Measurements from ENCODE around the gene SUGCT. TPM values are rescaled to one million over a fixed set of nuclear protein-coding genes. Genes with fewer than 3 reads are reported as not detected.
A peak's percentile ranks its signal among the peaks of the same experiment; 100 is the strongest.

Gene SUGCT
- total RNA-seq, 3 donors from 2014 or later (not counting 1 experiment from before 2014, with no cell fraction given): 0.40 to 0.59 TPM; not detected in 1

GRCh38 chr7:40327113-40327512 lies 192.3 kb downstream of the SUGCT start:
- Mint-ChIP-seq H3K9me3 (no peaks in the 10 kb centered on the region), H3K27ac (no peak overlapping the region), H3K36me3 (no peaks in the 10 kb centered on the region), H3K4me1 (no peaks in the 10 kb centered on the region), H3K27me3 (ENCODE audit: low read depth in 2 of 2) (no peaks in the 10 kb centered on the region), H3K4me3 (no peak overlapping the region)
- Histone ChIP-seq H3K9me3 (ENCODE audit: control insufficient read depth, insufficient read depth, low read length) (no peaks in the 10 kb centered on the region), H3K36me3 (ENCODE audit: control insufficient read depth, insufficient read depth, low read length) (no peaks in the 10 kb centered on the region), H3K4me1 (ENCODE audit: control insufficient read depth, insufficient read depth, low read length) (no peaks in the 10 kb centered on the region), H3K4me3 (ENCODE audit: low read length) (no peak overlapping the region), H3K27me3 (ENCODE audit: control insufficient read depth, insufficient read depth, low read length) (no peaks in the 10 kb centered on the region), H3K27ac (ENCODE audit: low read length) (no peak overlapping the region)
- no peak for ATAC-seq
- no peak for DNase-seq
- TF ChIP-seq CTCF (IDR thresholded peaks at IDR 0.05): no peak
- 79% methylated on average over 2 of the region's 2 CpGs for WGBS (ENCODE audit: insufficient coverage)
- intact Hi-C loops (cut with micrococcal nuclease): no loop called here

GRCh38 chr7:40327873-40328272 lies 193.1 kb downstream of the SUGCT start:
- no peak for TF ChIP-seq CTCF (IDR thresholded peaks at IDR 0.05)
- ATAC-seq: no peak
- H3K27ac Mint-ChIP-seq: no peak overlapping the region
- no peak overlapping the region for H3K27ac ChIP-seq (ENCODE audit: low read length)
- H3K27me3 Mint-ChIP-seq (ENCODE audit: low read depth in 2 of 2): peaks cover 0 to 3% of the 10 kb centered on the region in 2 donors
- DNase-seq: no peak
- intact Hi-C loops (cut with micrococcal nuclease): no loop called here
- no peaks in the 10 kb centered on the region for H3K27me3 ChIP-seq (ENCODE audit: control insufficient read depth, insufficient read depth, low read length)
- H3K4me3 Mint-ChIP-seq: no peak overlapping the region
- H3K4me1 Mint-ChIP-seq: no peaks in the 10 kb centered on the region
- H3K9me3 ChIP-seq (ENCODE audit: control insufficient read depth, insufficient read depth, low read length): no peaks in the 10 kb centered on the region
- no peaks in the 10 kb centered on the region for H3K4me1 ChIP-seq (ENCODE audit: control insufficient read depth, insufficient read depth, low read length)
- no peaks in the 10 kb centered on the region for H3K9me3 Mint-ChIP-seq
- no peak overlapping the region for H3K4me3 ChIP-seq (ENCODE audit: low read length)
- H3K36me3 Mint-ChIP-seq: no peaks in the 10 kb centered on the region
- no peaks in the 10 kb centered on the region for H3K36me3 ChIP-seq (ENCODE audit: control insufficient read depth, insufficient read depth, low read length)

GRCh38 chr7:40329601-40330153 lies 194.9 kb downstream of the SUGCT start:
- intact Hi-C loops (cut with micrococcal nuclease): no loop called here
- Mint-ChIP-seq H3K4me3 (no peak overlapping the region), H3K27ac (no peak overlapping the region), H3K9me3 (no peaks in the 10 kb centered on the region), H3K27me3 (ENCODE audit: low read depth in 2 of 2) (peaks cover 0 to 3% of the 10 kb centered on the region in 2 donors), H3K4me1 (no peaks in the 10 kb centered on the region), H3K36me3 (no peaks in the 10 kb centered on the region)
- Histone ChIP-seq H3K9me3 (ENCODE audit: control insufficient read depth, insufficient read depth, low read length) (no peaks in the 10 kb centered on the region), H3K27me3 (ENCODE audit: control insufficient read depth, insufficient read depth, low read length) (no peaks in the 10 kb centered on the region), H3K27ac (ENCODE audit: low read length) (no peak overlapping the region), H3K36me3 (ENCODE audit: control insufficient read depth, insufficient read depth, low read length) (no peaks in the 10 kb centered on the region), H3K4me3 (ENCODE audit: low read length) (no peak overlapping the region), H3K4me1 (ENCODE audit: control insufficient read depth, insufficient read depth, low read length) (no peaks in the 10 kb centered on the region)
- DNase-seq (peak in 1 of 2 donors; percentile 41), ATAC-seq (no peak)
- 100% methylated on average over 1 of the region's 1 CpG for WGBS (ENCODE audit: insufficient coverage)
- peak; percentile 62 for TF ChIP-seq CTCF (IDR thresholded peaks at IDR 0.05)

- no peaks in the 10 kb centered on the region for H3K9me3 Mint-ChIP-seq
- intact Hi-C loops (cut with micrococcal nuclease): no loop called here
- Histone ChIP-seq H3K9me3 (ENCODE audit: control insufficient read depth, insufficient read depth, low read length) (no peaks in the 10 kb centered on the region), H3K27ac (ENCODE audit: low read length) (no peak overlapping the region), H3K4me1 (ENCODE audit: control insufficient read depth, insufficient read depth, low read length) (no peaks in the 10 kb centered on the region), H3K36me3 (ENCODE audit: control insufficient read depth, insufficient read depth, low read length) (no peaks in the 10 kb centered on the region), H3K27me3 (ENCODE audit: control insufficient read depth, insufficient read depth, low read length) (no peaks in the 10 kb centered on the region), H3K4me3 (ENCODE audit: low read length) (no peak overlapping the region)
- DNase-seq (no peak), ATAC-seq (no peak)
- no peak overlapping the region for H3K4me3 Mint-ChIP-seq
- 86% methylated on average over 4 of the region's 5 CpGs for WGBS (ENCODE audit: insufficient coverage)
- no peak overlapping the region for H3K27ac Mint-ChIP-seq
- no peak for TF ChIP-seq CTCF (IDR thresholded peaks at IDR 0.05)
- peaks cover 0 to 3% of the 10 kb centered on the region in 2 donors for H3K27me3 Mint-ChIP-seq (ENCODE audit: low read depth in 2 of 2)
- H3K36me3 Mint-ChIP-seq: no peaks in the 10 kb centered on the region
- H3K4me1 Mint-ChIP-seq: no peaks in the 10 kb centered on the region
Observed at GRCh38 chr7:40330408-40330807, 195.6 kb downstream of the SUGCT start.
